Right lobe of liver (tissue), 6 donors: ENCODE results near the gene SYTL1. TPM values are rescaled to one million over a fixed set of nuclear protein-coding genes. Genes with fewer than 3 reads are reported as not detected.

ENCODE experiments used
- ATAC-seq, 4 donors: fragments of 200-7000 bp; cut with Tn5 transposase; one replicate each; pipeline ENCODE4 v1.9.1; 2020; ENCODE audit warnings: mild to moderate bottlenecking in 4 of 4, moderate library complexity in 4 of 4
- DNase-seq, 3 donors: peaks; one replicate each; pipeline ENCODE4 v3.0.0-alpha.2; 2020
- H3K27ac ChIP-seq, 3 donors: fragments of 200-600 bp; one replicate each; pipeline ENCODE4 v1.8.0; 2022
- H3K27me3 ChIP-seq, 2 donors: fragments of 200-600 bp; one replicate each; pipeline ENCODE4 v1.8.0; 2022
- H3K36me3 ChIP-seq, 4 donors: fragments of 200-600 bp; sonication (generic) in 1 of 4; one replicate each; pipeline versions ENCODE4 v1.5.1 to v1.8.0; 2017 to 2022; ENCODE audit warnings: control low read depth in 1 of 4
- H3K4me1 ChIP-seq, 4 donors: fragments of 200-600 bp; sonication (generic) in 1 of 4; one replicate each; pipeline versions ENCODE4 v1.5.1 to v1.8.0; 2017 to 2022; ENCODE audit warnings: control low read depth in 1 of 4
- H3K4me3 ChIP-seq, 3 donors: fragments of 200-600 bp; one replicate each; pipeline ENCODE4 v1.8.0; 2022
- H3K9me3 ChIP-seq, 4 donors: fragments of 200-600 bp; sonication (generic) in 1 of 4; one replicate each; pipeline versions ENCODE4 v1.5.1 to v1.8.0; 2017 to 2022; ENCODE audit warnings: control low read depth in 1 of 4
- CTCF ChIP-seq, 4 donors: fragments of 200-600 bp in 3 of 4; fragments of 450-650 bp in 1 of 4; IDR thresholded peaks; one replicate each; pipeline versions ENCODE4 v1.5.1 to v1.8.0; 2016 to 2022; ENCODE audit warnings: antibody characterized with exemption in 4 of 4, mild to moderate bottlenecking in 2 of 4
- POLR2A ChIP-seq: fragments of 450-650 bp; IDR thresholded peaks from one replicate; pipeline ENCODE4 v1.6.1; 2017; ENCODE audit warnings: antibody characterized with exemption, mild to moderate bottlenecking
- WGBS: methylation state at CpG from one replicate; pipeline ENCODE4 v1.1.6; 2018; ENCODE audit warnings: low coverage, low lambda C conversion rate; ENCODE audit not compliant: insufficient coverage; ENCODE audit errors: missing lambda C conversion rate; 5-methylcytosine and 5-hydroxymethylcytosine counted together
- intact Hi-C, 2 donors: fragments of 100-400 bp; cut with DNase I; formaldehyde crosslinking; loops; one replicate each; pipeline versions ENCODE4 v1.11.2 to v1.14.1; 2022
- total RNA-seq, 6 experiments: library from RNA; depleted of rRNA in 2 of 6; stranded (reverse); fragments of >200 nt in 2 of 6; fragmentation: NEBNext Ultra II Directional in 3 of 6; extraction: Animal tissue kit (Norgen Biotek cat#: 25700) in 3 of 6; gene quantifications; one replicate each; pipeline versions ENCODE4 v1.1.0 to v1.2.4, GENCODE V29; 2016 to 2023
- donor health status: DM: no; HTN: yes; CAD: no.
- donor health status: DM: no; HTN: no; CAD: no.
- donor health status: DM: no; HTN: no; CAD: no.
- donor health status: DM: no; HTN: yes; CAD: no.
- donor health status: DM: no; HTN: yes; CAD: no.

SYTL1 gene
- total RNA-seq, 6 experiments from 2014 or later, result 0.37 to 1.7 (median 0.80) TPM

- intact Hi-C loops, result no loop called here
- no peaks in the 10 kb centered on the region for H3K36me3 ChIP-seq
- no peaks in the 10 kb centered on the region for H3K9me3 ChIP-seq
- no peaks in the 10 kb centered on the region for H3K27me3 ChIP-seq
- no peak for TF ChIP-seq POLR2A
- no peak for TF ChIP-seq CTCF (IDR thresholded peaks at IDR 0.05)
- ATAC-seq (no peak), DNase-seq (no peak)
- no CpG with 5 or more reads among the region's 3 CpGs for WGBS
- peaks cover 0 to 12% (median 4%) of the 10 kb centered on the region in 4 donors for H3K4me1 ChIP-seq
- H3K4me3 ChIP-seq, result no peak overlapping the region
- H3K27ac ChIP-seq, result no peak overlapping the region
Observed at GRCh38 chr1:27353629-27354028, 11.8 kb downstream of the SYTL1 start.

- Histone ChIP-seq H3K4me1 (peaks cover 0 to 8% (median 2%) of the 10 kb centered on the region in 4 donors), H3K27me3 (no peaks in the 10 kb centered on the region), H3K4me3 (no peak overlapping the region), H3K27ac (no peak overlapping the region), H3K9me3 (no peaks in the 10 kb centered on the region), H3K36me3 (no peaks in the 10 kb centered on the region)
- WGBS, result 71% methylated on average over 5 of the region's 5 CpGs
- TF ChIP-seq POLR2A, result no peak
- DNase-seq (no peak), ATAC-seq (no peak)
- intact Hi-C loops, result loop anchor here in 1 of 2 donors (5.0 kb wide), 1 partner anchor 37 kb away; the partner anchor contains the start of gene GPR3
Observed at GRCh38 chr1:27355683-27356082, 13.9 kb downstream of the SYTL1 start.

- no peaks in the 10 kb centered on the region for H3K36me3 ChIP-seq
- no peak for TF ChIP-seq POLR2A
- TF ChIP-seq CTCF (IDR thresholded peaks at IDR 0.05), result no peak
- DNase-seq (no peak), ATAC-seq (no peak)
- H3K27me3 ChIP-seq, result no peaks in the 10 kb centered on the region
- H3K9me3 ChIP-seq, result no peaks in the 10 kb centered on the region
- intact Hi-C loops, result loop anchor here in 1 of 2 donors (5.0 kb wide), 1 partner anchor 36 kb away; the partner anchor contains the start of gene GPR3
- no CpG with 5 or more reads among the region's 13 CpGs for WGBS
- peaks cover 0 to 8% (median 2%) of the 10 kb centered on the region in 4 donors for H3K4me1 ChIP-seq
- no peak overlapping the region for H3K27ac ChIP-seq
- no peak overlapping the region for H3K4me3 ChIP-seq
Observed at GRCh38 chr1:27356277-27356618, 14.4 kb downstream of the SYTL1 start.

- Histone ChIP-seq H3K4me3 (no peak overlapping the region), H3K9me3 (no peaks in the 10 kb centered on the region), H3K27me3 (no peaks in the 10 kb centered on the region), H3K27ac (no peak overlapping the region), H3K4me1 (peaks cover 0 to 8% (median 2%) of the 10 kb centered on the region in 4 donors), H3K36me3 (peaks cover 0 to under 1% (median 0%) of the 10 kb centered on the region in 4 donors)
- DNase-seq (no peak), ATAC-seq (no peak)
- intact Hi-C loops, result loop anchor here in 1 of 2 donors (5.0 kb wide), 1 partner anchor 36 kb away; the partner anchor contains the start of gene GPR3
- 57% methylated on average over 4 of the region's 37 CpGs for WGBS
- TF ChIP-seq POLR2A (no peak), CTCF (IDR thresholded peaks at IDR 0.05) (no peak)
Observed at GRCh38 chr1:27356619-27357280, 14.9 kb downstream of the SYTL1 start.

- intact Hi-C loops, result loop anchor here in 1 of 2 donors (5.0 kb wide), 1 partner anchor 35 kb away; the partner anchor contains the start of gene GPR3
Observed at GRCh38 chr1:27357281-27358037, 15.6 kb downstream of the SYTL1 start.

More at GRCh38 chr1:27357281-27358037, 15.6 kb downstream of the SYTL1 start:
- ATAC-seq, result peak; percentile 81 to 93 (median 89)
- Histone ChIP-seq H3K9me3 (no peaks in the 10 kb centered on the region), H3K36me3 (peaks cover 0 to 2% (median 0%) of the 10 kb centered on the region in 4 donors), H3K4me3 (peak overlapping the region in 1 of 3 donors; percentile 12), H3K27ac (no peak overlapping the region), H3K27me3 (no peaks in the 10 kb centered on the region), H3K4me1 (peaks cover 0 to 8% (median 2%) of the 10 kb centered on the region in 4 donors)
- peak; percentile 81 to 86 (median 81) for DNase-seq
- TF ChIP-seq POLR2A (no peak), CTCF (IDR thresholded peaks at IDR 0.05) (peak; percentile 92 to 100 (median 98))
- whole genome bisulfite sequencing, result 8% methylated on average over 9 of the region's 40 CpGs
